HEK293 (cell line): ENCODE results near the gene TYMS.

ENCODE experiments used
- KLF9 ChIP-seq: fragments of 450-650 bp; formaldehyde crosslinking; IDR thresholded peaks from 2 replicates; pipeline ENCODE4 v1.5.1; 2016; ENCODE audit warnings: missing biosample characterization, missing genetic modification characterization, low read depth
- YY1 ChIP-seq: fragments of 450-650 bp; formaldehyde crosslinking; IDR thresholded peaks from 2 replicates; pipeline ENCODE4 v1.5.1; 2018; ENCODE audit warnings: missing biosample characterization, missing genetic modification characterization
- ZNF23 ChIP-seq: fragments of 450-650 bp; formaldehyde crosslinking; IDR thresholded peaks from 2 replicates; pipeline ENCODE4 v1.5.1; 2016; ENCODE audit warnings: missing biosample characterization, missing genetic modification characterization, borderline replicate concordance
- ZNF324 ChIP-seq: fragments of 450-650 bp; formaldehyde crosslinking; IDR thresholded peaks from 2 replicates; pipeline ENCODE4 v1.5.1; 2016; ENCODE audit warnings: missing biosample characterization, missing genetic modification characterization
- ZNF510 ChIP-seq: fragments of 450-650 bp; formaldehyde crosslinking; IDR thresholded peaks from 2 replicates; pipeline ENCODE4 v1.5.1; 2018; ENCODE audit warnings: mild to moderate bottlenecking, missing genetic modification characterization, missing biosample characterization; ENCODE audit not compliant: insufficient replicate concordance
- ZNF623 ChIP-seq: fragments of 450-650 bp; formaldehyde crosslinking; IDR thresholded peaks from 2 replicates; pipeline ENCODE4 v1.5.1; 2016; ENCODE audit warnings: missing biosample characterization, missing genetic modification characterization
- ZNF777 ChIP-seq: fragments of 450-650 bp; formaldehyde crosslinking; IDR thresholded peaks from 2 replicates; pipeline ENCODE4 v1.5.1; 2017; ENCODE audit warnings: missing biosample characterization, missing genetic modification characterization, borderline replicate concordance
- ZSCAN30 ChIP-seq: fragments of 450-650 bp; IDR thresholded peaks from 2 replicates; pipeline ENCODE4 v1.5.1; 2018; ENCODE audit warnings: missing biosample characterization, mild to moderate bottlenecking, missing genetic modification characterization, moderate library complexity
- ZXDB ChIP-seq: fragments of 450-650 bp; formaldehyde crosslinking; IDR thresholded peaks from 2 replicates; pipeline ENCODE4 v1.5.1; 2016; ENCODE audit warnings: missing biosample characterization, missing genetic modification characterization
- TF ChIP-seq, protein P1 (sequence below): fragments of 450-650 bp; formaldehyde crosslinking; IDR thresholded peaks from 2 replicates; pipeline ENCODE4 v1.5.1; 2016; ENCODE audit warnings: missing biosample characterization, missing genetic modification characterization

GRCh38 chr18:679516-679915, 22.1 kb downstream of the TYMS start:
- no peak for TF ChIP-seq KLF9 (tag by site-specific recombination)
- TF ChIP-seq, protein P1, sequence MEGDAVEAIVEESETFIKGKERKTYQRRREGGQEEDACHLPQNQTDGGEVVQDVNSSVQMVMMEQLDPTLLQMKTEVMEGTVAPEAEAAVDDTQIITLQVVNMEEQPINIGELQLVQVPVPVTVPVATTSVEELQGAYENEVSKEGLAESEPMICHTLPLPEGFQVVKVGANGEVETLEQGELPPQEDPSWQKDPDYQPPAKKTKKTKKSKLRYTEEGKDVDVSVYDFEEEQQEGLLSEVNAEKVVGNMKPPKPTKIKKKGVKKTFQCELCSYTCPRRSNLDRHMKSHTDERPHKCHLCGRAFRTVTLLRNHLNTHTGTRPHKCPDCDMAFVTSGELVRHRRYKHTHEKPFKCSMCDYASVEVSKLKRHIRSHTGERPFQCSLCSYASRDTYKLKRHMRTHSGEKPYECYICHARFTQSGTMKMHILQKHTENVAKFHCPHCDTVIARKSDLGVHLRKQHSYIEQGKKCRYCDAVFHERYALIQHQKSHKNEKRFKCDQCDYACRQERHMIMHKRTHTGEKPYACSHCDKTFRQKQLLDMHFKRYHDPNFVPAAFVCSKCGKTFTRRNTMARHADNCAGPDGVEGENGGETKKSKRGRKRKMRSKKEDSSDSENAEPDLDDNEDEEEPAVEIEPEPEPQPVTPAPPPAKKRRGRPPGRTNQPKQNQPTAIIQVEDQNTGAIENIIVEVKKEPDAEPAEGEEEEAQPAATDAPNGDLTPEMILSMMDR (tag by site-specific recombination) = no peak
- TF ChIP-seq ZNF23 (tag by site-specific recombination) = no peak
- no peak for TF ChIP-seq YY1
- no peak for TF ChIP-seq ZSCAN30 (tag by site-specific recombination)
- no peak for TF ChIP-seq ZXDB
- no peak for TF ChIP-seq ZNF777 (tag by site-specific recombination)
- no peak for TF ChIP-seq ZNF324 (tag by site-specific recombination)
- no peak for TF ChIP-seq ZNF623
- TF ChIP-seq ZNF510 (tag by site-specific recombination) = no peak
